K562 (cell line): Measurements from ENCODE around the gene RREB1. TPM values are rescaled to one million over a fixed set of nuclear protein-coding genes. Genes with fewer than 3 reads are reported as not detected.

Experiments
- BDP1 ChIP-seq: IDR thresholded peaks from 3 replicates; pipeline ENCODE4 v1.6.1; 2011; ENCODE audit not compliant: insufficient read length, insufficient read depth
- CBX2 ChIP-seq: fragments of 200-600 bp; sonication (generic); IDR thresholded peaks from one replicate; pipeline ENCODE4 v1.6.1; 2012; ENCODE audit warnings: mild to moderate bottlenecking, low read length, inconsistent platforms; ENCODE audit not compliant: insufficient read depth, poor library complexity, severe bottlenecking
- EP300 ChIP-seq: IDR thresholded peaks from 2 replicates; pipeline ENCODE4 v1.6.1; 2012; ENCODE audit warnings: low read length, improper control_type of control experiment
- FOXA3 ChIP-seq, 2 experiments: fragments of 450-650 bp in 1 of 2; sonication (generic) in 1 of 2; formaldehyde crosslinking; IDR thresholded peaks in 1 of 2; conservative IDR thresholded peaks in 1 of 2; 2 replicates each; pipeline versions ENCODE4 v1.4.0 to v1.8.0; 2020 to 2022; ENCODE audit warnings: mild to moderate bottlenecking in 2 of 2, missing genetic modification reagents in 1 of 2
- IRF1 ChIP-seq: sonication (generic); formaldehyde crosslinking; IDR thresholded peaks from 2 replicates; pipeline ENCODE4 v1.8.0; 2022; ENCODE audit warnings: missing genetic modification reagents, mild to moderate bottlenecking, borderline replicate concordance
- IRF9 ChIP-seq: fragments of 450-650 bp; IDR thresholded peaks from 2 replicates; pipeline ENCODE4 v1.6.1; 2016; ENCODE audit warnings: missing biosample characterization, missing genetic modification characterization
- NBN ChIP-seq: fragments of 450-650 bp; IDR thresholded peaks from 2 replicates; pipeline ENCODE4 v1.6.1; 2016; ENCODE audit warnings: low read depth, mild to moderate bottlenecking
- NKRF ChIP-seq: fragments of 450-650 bp; IDR thresholded peaks from 2 replicates; pipeline ENCODE4 v1.6.1; 2016; ENCODE audit warnings: borderline replicate concordance
- NR4A1 ChIP-seq, 2 experiments: fragments of 250-450 bp in 1 of 2; fragments of 450-650 bp in 1 of 2; sonication (Bioruptor Pico) in 1 of 2; IDR thresholded peaks; 2 replicates each; pipeline versions ENCODE4 v1.4.0 to v1.6.1; 2016 to 2020; ENCODE audit warnings: mild to moderate bottlenecking in 2 of 2, missing compliant biosample characterization in 1 of 2, missing genetic modification characterization in 1 of 2, moderate library complexity in 1 of 2
- TFAP4 ChIP-seq: sonication (generic); formaldehyde crosslinking; IDR thresholded peaks from 2 replicates; pipeline ENCODE4 v1.8.0; 2022; ENCODE audit warnings: missing genetic modification reagents, mild to moderate bottlenecking, moderate library complexity, borderline replicate concordance
- U2AF2 ChIP-seq: fragments of 200-400 bp; formaldehyde crosslinking; optimal IDR thresholded peaks from 2 replicates; pipeline ENCODE3; 2017; ENCODE audit warnings: low read depth, mild to moderate bottlenecking, low read length
- VEZF1 ChIP-seq: fragments of 200-800 bp; sonication (Bioruptor generic); IDR thresholded peaks from 2 replicates; pipeline ENCODE4 v1.6.1; 2017; ENCODE audit warnings: missing genetic modification characterization, missing compliant biosample characterization
- YY1 ChIP-seq, 3 experiments: IDR thresholded peaks; 2 replicates each; pipeline ENCODE4 v1.6.1; 2011; ENCODE audit warnings: low read length in 2 of 3, mild to moderate bottlenecking in 2 of 3, moderate library complexity in 2 of 3, borderline replicate concordance in 1 of 3, control low read depth in 1 of 3, low read depth in 1 of 3; ENCODE audit not compliant: insufficient read depth in 3 of 3, insufficient replicate concordance in 2 of 3, control insufficient read depth in 1 of 3, insufficient read length in 1 of 3; ENCODE audit errors: extremely low read depth in 1 of 3
- ZBTB17 ChIP-seq: fragments of 450-650 bp; formaldehyde crosslinking; IDR thresholded peaks from 2 replicates; pipeline ENCODE4 v1.4.0; 2020; ENCODE audit warnings: mild to moderate bottlenecking
- ZC3H4 ChIP-seq: sonication (generic); formaldehyde crosslinking; IDR thresholded peaks from 2 replicates; pipeline ENCODE4 v1.9.0; 2021; ENCODE audit warnings: missing genetic modification reagents, borderline replicate concordance
- ZNF316 ChIP-seq: fragments of 450-650 bp; IDR thresholded peaks from 2 replicates; pipeline ENCODE4 v1.6.1; 2016
- ZNF583 ChIP-seq: fragments of 250-450 bp; sonication (Bioruptor Pico); IDR thresholded peaks from 2 replicates; pipeline ENCODE4 v1.4.0; 2020
- polyA plus RNA-seq, 8 experiments: library from polyadenylated mRNA; depleted of rRNA in 4 of 8; stranded (reverse) in 5 of 8; unstranded in 3 of 8; fragments of >200 nt; fragmentation: Nextera tagmentation in 2 of 8; fragmentation: Illumina TruSeq in 1 of 8; extraction: Ambion mirVana in 2 of 8; extraction: Trizol in 1 of 8; gene quantifications; 2 replicates each; pipeline versions ENCODE4 v1.2.1 to v1.2.3, GENCODE V29; 2011 to 2014; ENCODE audit warnings: inconsistent platforms in 1 of 8, missing spikeins in 1 of 8
- total RNA-seq, 7 experiments: library from RNA; depleted of rRNA in 6 of 7; stranded (reverse); fragments of >200 nt in 6 of 7; fragmentation: Illumina TruSeq in 2 of 7; extraction: Trizol in 2 of 7; gene quantifications; 2 replicates each; pipeline versions ENCODE4 v1.2.1 to v1.2.3, GENCODE V29; 2011 to 2021; ENCODE audit warnings: low replicate concordance in 1 of 7

The RREB1 gene
- total and polyA plus RNA-seq, 9 of the 15 experiments (the other 6 are each of a cell fraction or from before 2014, with no cell fraction given) = 3.3 to 64.2 (median 19.3) TPM

GRCh38 chr6:7108964-7109836, 1.4 kb downstream of the RREB1 start (continued):
- TF ChIP-seq ZBTB17 (CRISPR knock-in tag) = 0 out of 2 replicates have a peak, but pooled peaks have one; percentile 40
- no peak for TF ChIP-seq NR4A1 (CRISPR knock-in tag; IDR thresholded peaks at IDR 0.05)
- no peak for TF ChIP-seq NR4A1 (tag; IDR thresholded peaks at IDR 0.05)
- TF ChIP-seq IRF1 (CRISPR knock-in tag) = no peak
- no peak for TF ChIP-seq NBN
- TF ChIP-seq ZNF316 = peak; percentile 98
- TF ChIP-seq YY1 (IDR thresholded peaks at IDR 0.05; ENCODE audit: borderline replicate concordance in 1 of 3, control insufficient read depth in 1 of 3, extremely low read depth in 1 of 3, insufficient read depth in 3 of 3, insufficient read length in 1 of 3, insufficient replicate concordance in 2 of 3, low read depth in 1 of 3, low read length in 2 of 3) = peak in 1 of 3 experiments; percentile 30
- peak; percentile 50 for TF ChIP-seq TFAP4 (CRISPR knock-in tag)
- TF ChIP-seq IRF9 (tag) = no peak
- TF ChIP-seq U2AF2 = no peak
- TF ChIP-seq EP300 = no peak
- no peak for TF ChIP-seq BDP1
- TF ChIP-seq ZNF583 (CRISPR knock-in tag) = no peak
- TF ChIP-seq FOXA3 (CRISPR knock-in tag; conservative IDR thresholded peaks at IDR 0.05 in 1 of 2, IDR thresholded peaks at IDR 0.05 in 1 of 2) = no peak
- TF ChIP-seq VEZF1 = peak; percentile 72
- no peak for TF ChIP-seq ZC3H4 (CRISPR knock-in tag)
- TF ChIP-seq CBX2 = no peak
- no peak for TF ChIP-seq NKRF
